ENCODE measurements around the gene MPND.

DNA sequence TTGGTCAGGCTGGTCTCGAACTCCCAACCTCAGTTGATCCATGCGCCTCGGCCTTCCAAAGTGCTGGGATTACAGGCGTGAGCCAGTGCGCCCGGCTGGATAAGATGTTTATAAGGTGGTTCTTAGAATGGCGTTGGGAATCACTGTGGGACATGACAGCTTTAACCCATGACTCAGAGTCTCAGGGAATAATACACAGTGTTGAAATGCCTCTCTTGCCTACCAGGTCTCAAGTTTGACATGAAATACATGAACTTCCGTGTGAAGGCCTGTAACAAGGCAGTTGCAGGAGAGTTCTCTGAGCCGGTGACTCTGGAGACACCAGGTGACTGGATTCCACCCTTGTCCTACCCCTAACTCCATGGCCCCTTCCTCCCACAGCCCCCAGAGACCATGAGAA is 26.4 kb upstream of the MPND start:
- TF ChIP-seq, protein P1, sequence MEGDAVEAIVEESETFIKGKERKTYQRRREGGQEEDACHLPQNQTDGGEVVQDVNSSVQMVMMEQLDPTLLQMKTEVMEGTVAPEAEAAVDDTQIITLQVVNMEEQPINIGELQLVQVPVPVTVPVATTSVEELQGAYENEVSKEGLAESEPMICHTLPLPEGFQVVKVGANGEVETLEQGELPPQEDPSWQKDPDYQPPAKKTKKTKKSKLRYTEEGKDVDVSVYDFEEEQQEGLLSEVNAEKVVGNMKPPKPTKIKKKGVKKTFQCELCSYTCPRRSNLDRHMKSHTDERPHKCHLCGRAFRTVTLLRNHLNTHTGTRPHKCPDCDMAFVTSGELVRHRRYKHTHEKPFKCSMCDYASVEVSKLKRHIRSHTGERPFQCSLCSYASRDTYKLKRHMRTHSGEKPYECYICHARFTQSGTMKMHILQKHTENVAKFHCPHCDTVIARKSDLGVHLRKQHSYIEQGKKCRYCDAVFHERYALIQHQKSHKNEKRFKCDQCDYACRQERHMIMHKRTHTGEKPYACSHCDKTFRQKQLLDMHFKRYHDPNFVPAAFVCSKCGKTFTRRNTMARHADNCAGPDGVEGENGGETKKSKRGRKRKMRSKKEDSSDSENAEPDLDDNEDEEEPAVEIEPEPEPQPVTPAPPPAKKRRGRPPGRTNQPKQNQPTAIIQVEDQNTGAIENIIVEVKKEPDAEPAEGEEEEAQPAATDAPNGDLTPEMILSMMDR (IDR thresholded peaks at IDR 0.05): no peak
- TF ChIP-seq POLR2A (IDR thresholded peaks at IDR 0.05): no peak
